ENCODE results near the gene WBP2NL.

WBP2NL gene

DNA sequence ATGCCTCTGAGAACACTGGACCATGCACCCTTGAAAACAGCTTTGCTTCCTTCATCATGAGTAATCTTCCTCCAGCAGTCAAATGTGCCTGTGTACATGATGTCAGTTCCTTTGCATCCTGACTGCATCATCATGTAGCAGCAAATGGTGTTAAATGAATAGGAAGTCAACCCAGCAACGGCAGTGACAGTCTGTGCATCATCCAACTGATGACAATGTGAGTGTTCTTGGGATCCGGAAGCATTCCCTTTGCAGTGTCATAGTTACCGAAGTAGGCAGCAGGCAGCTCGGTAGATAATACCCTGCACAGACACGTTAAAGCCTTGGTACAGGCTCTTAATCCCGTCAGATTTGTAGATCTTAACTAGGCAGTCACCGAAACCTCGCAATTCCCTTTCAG is 2.5 kb downstream of the WBP2NL start:
- H3K9me3 ChIP-seq (ENCODE audit: control insufficient read depth in 2 of 2, low read length in 2 of 2) = peaks cover 0 to 5% of the 10 kb centered on the region in 2 donors
- no peaks in the 10 kb centered on the region for H3K36me3 ChIP-seq (ENCODE audit: control insufficient read depth in 2 of 2, insufficient read depth in 2 of 2, low read length in 2 of 2)
- H3K9ac ChIP-seq (ENCODE audit: low read length in 2 of 2) = no peak overlapping the region
- H3K27me3 ChIP-seq (ENCODE audit: control insufficient read depth in 1 of 2, insufficient read depth in 2 of 2, low read length in 2 of 2) = peaks cover 3 to 4% of the 10 kb centered on the region in 2 donors
- no peaks in the 10 kb centered on the region for H3K4me1 ChIP-seq (ENCODE audit: control insufficient read depth, insufficient read depth, low read length)
- no peak overlapping the region for H3K27ac ChIP-seq (ENCODE audit: low read length)
- no peak overlapping the region for H3K4me3 ChIP-seq (ENCODE audit: low read length in 2 of 2)

DNA sequence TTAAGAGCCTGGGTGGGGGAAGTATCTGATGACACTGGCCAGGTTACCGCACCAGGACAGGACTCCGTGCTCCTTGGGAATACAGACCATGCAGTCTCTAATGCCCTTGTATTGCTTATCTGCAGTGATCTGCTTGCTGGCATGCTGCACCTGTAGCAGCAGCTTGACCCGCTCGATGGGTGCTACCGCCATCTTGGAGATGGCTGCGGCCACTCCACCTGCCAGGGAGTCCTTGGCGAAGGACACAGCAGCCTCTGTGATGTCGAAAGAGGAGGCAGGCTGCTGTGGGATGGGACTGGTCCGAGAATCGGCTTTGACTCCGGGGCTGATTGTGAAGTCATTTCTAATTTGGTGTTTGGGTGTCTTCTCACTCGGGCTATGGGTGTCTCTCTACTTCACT is 3.1 kb downstream of the WBP2NL start:
- Histone ChIP-seq H3K4me3 (ENCODE audit: low read length in 2 of 2) (no peak overlapping the region), H3K4me1 (ENCODE audit: control insufficient read depth, insufficient read depth, low read length) (no peaks in the 10 kb centered on the region), H3K27me3 (ENCODE audit: control insufficient read depth in 1 of 2, insufficient read depth in 2 of 2, low read length in 2 of 2) (peaks cover 3 to 4% of the 10 kb centered on the region in 2 donors), H3K9ac (ENCODE audit: low read length in 2 of 2) (no peak overlapping the region), H3K27ac (ENCODE audit: low read length) (no peak overlapping the region), H3K36me3 (ENCODE audit: control insufficient read depth in 2 of 2, insufficient read depth in 2 of 2, low read length in 2 of 2) (no peaks in the 10 kb centered on the region), H3K9me3 (ENCODE audit: control insufficient read depth in 2 of 2, low read length in 2 of 2) (peaks cover 0 to 5% of the 10 kb centered on the region in 2 donors)

DNA sequence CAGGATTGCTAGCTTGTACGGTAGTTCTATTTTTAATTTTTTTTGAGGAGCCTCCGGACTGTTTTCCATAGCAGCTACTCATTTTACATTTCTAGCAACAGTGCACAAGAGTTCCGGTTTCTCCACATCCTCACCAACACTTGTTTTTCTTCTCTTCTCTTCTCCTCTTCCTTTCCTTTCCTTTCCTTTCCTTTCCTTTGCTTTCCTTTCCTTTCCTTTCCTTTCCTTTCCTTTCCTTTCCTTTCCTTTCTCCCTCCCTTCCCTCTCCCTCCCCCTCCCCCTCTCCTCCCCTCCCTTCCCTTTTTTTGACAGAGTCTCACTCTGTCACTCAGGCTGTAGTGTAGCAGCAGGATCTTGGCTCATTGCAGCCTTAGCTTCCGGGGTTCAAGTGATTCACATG is 9.3 kb downstream of the WBP2NL start:
- Histone ChIP-seq H3K9me3 (ENCODE audit: control insufficient read depth in 2 of 2, low read length in 2 of 2) (no peaks in the 10 kb centered on the region), H3K27ac (ENCODE audit: low read length) (no peak overlapping the region), H3K9ac (ENCODE audit: low read length in 2 of 2) (no peak overlapping the region), H3K4me3 (ENCODE audit: low read length in 2 of 2) (no peak overlapping the region), H3K36me3 (ENCODE audit: control insufficient read depth in 2 of 2, insufficient read depth in 2 of 2, low read length in 2 of 2) (no peaks in the 10 kb centered on the region), H3K27me3 (ENCODE audit: control insufficient read depth in 1 of 2, insufficient read depth in 2 of 2, low read length in 2 of 2) (no peaks in the 10 kb centered on the region), H3K4me1 (ENCODE audit: control insufficient read depth, insufficient read depth, low read length) (no peaks in the 10 kb centered on the region)

DNA sequence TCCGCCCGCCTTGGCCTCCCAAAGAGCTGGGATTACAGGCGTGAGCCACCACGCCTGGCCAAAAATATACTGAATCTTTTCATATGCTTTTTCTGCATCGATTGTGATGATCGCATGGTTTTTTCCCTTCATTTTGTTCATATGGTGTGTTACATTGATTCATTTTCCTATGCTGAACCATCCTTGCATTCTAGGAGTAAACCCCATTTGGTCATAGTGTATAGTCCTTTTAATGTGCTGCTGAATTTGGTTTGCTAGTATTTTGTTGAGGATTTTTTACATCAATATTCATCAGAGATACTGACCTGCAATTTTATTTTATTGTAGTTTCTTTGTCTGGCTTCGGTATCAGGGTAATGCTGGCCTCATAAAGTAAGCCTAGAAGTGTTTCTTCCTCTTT is 12.2 kb downstream of the WBP2NL start:
- H3K9me3 ChIP-seq (ENCODE audit: control insufficient read depth in 2 of 2, low read length in 2 of 2) = no peaks in the 10 kb centered on the region
- H3K4me1 ChIP-seq (ENCODE audit: control insufficient read depth, insufficient read depth, low read length) = no peaks in the 10 kb centered on the region
- no peak overlapping the region for H3K27ac ChIP-seq (ENCODE audit: low read length)
- no peaks in the 10 kb centered on the region for H3K27me3 ChIP-seq (ENCODE audit: control insufficient read depth in 1 of 2, insufficient read depth in 2 of 2, low read length in 2 of 2)
- no peak overlapping the region for H3K4me3 ChIP-seq (ENCODE audit: low read length in 2 of 2)
- no peaks in the 10 kb centered on the region for H3K36me3 ChIP-seq (ENCODE audit: control insufficient read depth in 2 of 2, insufficient read depth in 2 of 2, low read length in 2 of 2)
- H3K9ac ChIP-seq (ENCODE audit: low read length in 2 of 2) = no peak overlapping the region

DNA sequence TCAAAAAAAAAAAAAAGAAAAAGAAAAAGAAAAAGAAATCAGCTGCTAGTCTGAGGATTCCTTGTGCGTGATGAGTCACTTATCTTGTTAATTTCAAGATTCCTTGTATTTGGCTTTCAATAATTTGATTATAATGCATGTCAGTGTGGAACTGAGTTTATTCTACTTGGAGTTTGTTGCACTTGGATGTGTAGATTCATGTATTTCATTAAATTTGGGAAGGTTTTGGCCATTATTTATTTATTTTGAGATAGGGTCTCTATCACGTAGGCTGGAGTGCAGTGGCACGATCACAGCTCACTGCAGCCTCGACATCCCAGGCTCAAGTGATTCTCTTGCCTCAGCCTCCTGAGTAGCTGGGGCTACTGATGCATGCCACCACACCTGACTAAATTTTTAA is 14.8 kb downstream of the WBP2NL start:
- H3K4me1 ChIP-seq (ENCODE audit: control insufficient read depth, insufficient read depth, low read length) = no peaks in the 10 kb centered on the region
- H3K4me3 ChIP-seq (ENCODE audit: low read length in 2 of 2) = no peak overlapping the region
- H3K9ac ChIP-seq (ENCODE audit: low read length in 2 of 2) = no peak overlapping the region
- no peak overlapping the region for H3K27ac ChIP-seq (ENCODE audit: low read length)
- no peaks in the 10 kb centered on the region for H3K36me3 ChIP-seq (ENCODE audit: control insufficient read depth in 2 of 2, insufficient read depth in 2 of 2, low read length in 2 of 2)
- H3K9me3 ChIP-seq (ENCODE audit: control insufficient read depth in 2 of 2, low read length in 2 of 2) = no peaks in the 10 kb centered on the region
- no peaks in the 10 kb centered on the region for H3K27me3 ChIP-seq (ENCODE audit: control insufficient read depth in 1 of 2, insufficient read depth in 2 of 2, low read length in 2 of 2)

DNA sequence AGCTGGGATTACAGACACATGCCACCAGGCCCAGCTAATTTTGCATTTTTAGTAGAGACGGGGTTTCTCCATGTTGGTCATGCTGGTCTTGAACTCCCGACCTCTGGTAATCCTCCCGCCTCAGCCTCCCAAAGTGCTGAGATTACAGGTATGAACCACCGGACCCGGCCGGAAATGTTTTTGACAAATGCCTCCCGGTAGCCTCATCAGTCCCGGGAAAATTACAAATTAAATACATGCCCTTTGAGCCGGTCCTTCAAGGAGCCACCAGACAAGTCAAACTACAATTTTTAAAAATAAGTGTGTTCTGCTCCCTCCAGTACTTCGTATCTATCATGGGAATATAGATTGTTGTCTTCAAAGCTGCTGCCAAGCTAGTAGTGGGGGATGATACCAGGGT is 17.5 kb downstream of the WBP2NL start:
- Histone ChIP-seq H3K9me3 (ENCODE audit: control insufficient read depth in 2 of 2, low read length in 2 of 2) (no peaks in the 10 kb centered on the region), H3K4me1 (ENCODE audit: control insufficient read depth, insufficient read depth, low read length) (no peaks in the 10 kb centered on the region), H3K4me3 (ENCODE audit: low read length in 2 of 2) (no peak overlapping the region), H3K27me3 (ENCODE audit: control insufficient read depth in 1 of 2, insufficient read depth in 2 of 2, low read length in 2 of 2) (no peaks in the 10 kb centered on the region), H3K27ac (ENCODE audit: low read length) (no peak overlapping the region), H3K36me3 (ENCODE audit: control insufficient read depth in 2 of 2, insufficient read depth in 2 of 2, low read length in 2 of 2) (no peaks in the 10 kb centered on the region), H3K9ac (ENCODE audit: low read length in 2 of 2) (no peak overlapping the region)

DNA sequence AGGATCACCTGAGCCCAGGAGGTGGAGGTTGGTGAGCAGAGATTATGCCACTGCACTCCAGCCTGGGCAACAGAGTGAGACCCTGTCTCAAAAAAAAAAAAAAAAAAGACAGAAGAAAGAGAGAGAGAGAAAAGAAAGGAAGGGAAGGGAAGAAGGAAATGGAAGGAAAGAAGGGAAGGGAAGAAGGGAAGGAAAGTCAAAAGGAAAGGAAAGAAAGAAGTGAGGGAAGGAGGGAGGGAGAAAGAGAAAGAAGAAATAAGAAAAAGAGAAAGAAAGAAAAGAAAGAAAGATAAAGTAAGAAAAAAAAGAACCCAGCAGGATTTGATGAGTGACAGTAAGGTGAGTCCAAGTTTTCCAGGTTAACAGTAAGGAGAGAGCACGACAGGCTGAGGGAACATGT is 19.6 kb downstream of the WBP2NL start:
- H3K4me3 ChIP-seq (ENCODE audit: low read length in 2 of 2) = no peak overlapping the region
- H3K9me3 ChIP-seq (ENCODE audit: control insufficient read depth in 2 of 2, low read length in 2 of 2) = no peaks in the 10 kb centered on the region
- no peaks in the 10 kb centered on the region for H3K4me1 ChIP-seq (ENCODE audit: control insufficient read depth, insufficient read depth, low read length)
- no peaks in the 10 kb centered on the region for H3K27me3 ChIP-seq (ENCODE audit: control insufficient read depth in 1 of 2, insufficient read depth in 2 of 2, low read length in 2 of 2)
- H3K9ac ChIP-seq (ENCODE audit: low read length in 2 of 2) = no peak overlapping the region
- H3K36me3 ChIP-seq (ENCODE audit: control insufficient read depth in 2 of 2, insufficient read depth in 2 of 2, low read length in 2 of 2) = no peaks in the 10 kb centered on the region
- H3K27ac ChIP-seq (ENCODE audit: low read length) = no peak overlapping the region

DNA sequence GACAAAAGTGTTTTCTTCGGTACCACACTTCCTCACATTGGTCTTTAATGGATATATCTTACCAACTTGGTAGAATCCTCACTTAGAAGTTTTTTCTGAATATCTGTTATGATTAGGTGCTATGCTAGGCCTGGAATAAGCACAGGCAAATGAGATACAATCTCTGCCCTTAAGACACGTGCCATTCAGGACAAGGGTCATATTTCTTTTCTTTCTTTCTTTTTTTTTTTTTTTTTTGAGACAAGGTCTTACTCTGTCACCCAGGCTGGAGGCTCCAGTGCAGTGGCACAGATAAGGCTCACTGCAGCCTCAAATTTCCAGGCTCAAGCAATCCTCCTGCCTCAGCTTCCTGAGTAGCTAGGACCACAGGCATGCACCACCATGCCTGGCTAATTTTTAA is 23.0 kb downstream of the WBP2NL start:
- Histone ChIP-seq H3K9ac (ENCODE audit: low read length in 2 of 2) (no peak overlapping the region), H3K4me3 (ENCODE audit: low read length in 2 of 2) (no peak overlapping the region), H3K9me3 (ENCODE audit: control insufficient read depth in 2 of 2, low read length in 2 of 2) (no peaks in the 10 kb centered on the region), H3K27ac (ENCODE audit: low read length) (no peak overlapping the region), H3K27me3 (ENCODE audit: control insufficient read depth in 1 of 2, insufficient read depth in 2 of 2, low read length in 2 of 2) (no peaks in the 10 kb centered on the region), H3K36me3 (ENCODE audit: control insufficient read depth in 2 of 2, insufficient read depth in 2 of 2, low read length in 2 of 2) (no peaks in the 10 kb centered on the region), H3K4me1 (ENCODE audit: control insufficient read depth, insufficient read depth, low read length) (no peaks in the 10 kb centered on the region)

DNA sequence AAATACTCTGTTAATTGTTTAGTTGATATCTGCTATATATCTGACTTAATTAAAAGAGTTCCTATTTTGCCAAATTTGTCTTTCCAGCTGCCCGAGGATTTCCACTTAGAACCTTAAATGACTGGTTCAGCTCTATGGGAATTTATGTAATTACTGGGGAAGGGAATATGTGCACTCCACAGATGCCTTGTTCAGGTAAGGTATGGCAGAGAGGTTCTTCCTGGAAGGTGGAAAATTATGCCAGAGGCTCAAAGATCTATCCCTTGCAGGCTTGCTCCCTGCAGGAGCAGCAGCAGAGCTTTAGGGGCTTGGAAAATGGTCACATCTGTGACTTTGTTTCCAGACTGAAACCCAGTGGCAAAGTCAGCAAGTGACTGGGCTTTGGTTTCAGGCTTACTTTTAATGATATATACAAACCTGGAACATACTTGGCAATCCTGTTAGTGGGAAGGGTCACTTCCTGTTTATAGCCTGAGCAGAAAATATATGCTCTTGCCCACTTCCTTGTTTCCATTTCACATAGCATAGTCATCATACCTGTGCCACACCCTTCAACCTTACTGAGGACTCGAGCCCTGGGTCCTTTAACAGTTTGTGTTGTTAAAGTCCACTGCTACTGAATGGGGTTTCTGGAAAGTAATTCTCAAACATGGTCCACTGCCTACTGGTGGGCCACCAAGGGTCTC is 23.7 kb downstream of the WBP2NL start:
- no peaks in the 10 kb centered on the region for H3K9me3 ChIP-seq (ENCODE audit: control insufficient read depth in 2 of 2, low read length in 2 of 2)

DNA sequence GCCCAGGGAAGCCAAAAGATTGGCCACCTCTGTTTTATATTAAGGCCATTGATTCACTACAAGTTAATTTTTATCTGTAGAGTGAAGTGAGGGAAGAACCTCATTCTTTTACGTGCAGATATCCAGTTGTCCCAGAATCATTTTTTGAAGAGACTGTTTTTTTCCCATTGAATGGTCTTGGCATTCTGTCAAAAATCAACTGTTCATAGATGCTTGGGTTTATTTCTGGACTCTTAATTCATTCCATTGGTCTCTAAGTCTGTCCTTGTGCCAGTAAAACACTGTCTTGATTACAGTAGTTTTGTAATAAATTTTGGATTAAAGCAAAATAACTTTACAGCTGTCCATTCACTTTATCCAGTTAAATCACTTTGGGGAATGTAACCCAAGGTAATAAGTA is 26.8 kb downstream of the WBP2NL start:
- Histone ChIP-seq H3K4me3 (ENCODE audit: low read length in 2 of 2) (no peak overlapping the region), H3K27ac (ENCODE audit: low read length) (no peak overlapping the region), H3K9me3 (ENCODE audit: control insufficient read depth in 2 of 2, low read length in 2 of 2) (no peaks in the 10 kb centered on the region), H3K9ac (ENCODE audit: low read length in 2 of 2) (no peak overlapping the region), H3K36me3 (ENCODE audit: control insufficient read depth in 2 of 2, insufficient read depth in 2 of 2, low read length in 2 of 2) (no peaks in the 10 kb centered on the region), H3K27me3 (ENCODE audit: control insufficient read depth in 1 of 2, insufficient read depth in 2 of 2, low read length in 2 of 2) (no peaks in the 10 kb centered on the region), H3K4me1 (ENCODE audit: control insufficient read depth, insufficient read depth, low read length) (no peaks in the 10 kb centered on the region)

More for the DNA sequence above, 23.7 kb downstream of the WBP2NL start:
- Histone ChIP-seq H3K36me3 (ENCODE audit: control insufficient read depth in 2 of 2, insufficient read depth in 2 of 2, low read length in 2 of 2) (no peaks in the 10 kb centered on the region), H3K27ac (ENCODE audit: low read length) (no peak overlapping the region), H3K4me1 (ENCODE audit: control insufficient read depth, insufficient read depth, low read length) (no peaks in the 10 kb centered on the region), H3K27me3 (ENCODE audit: control insufficient read depth in 1 of 2, insufficient read depth in 2 of 2, low read length in 2 of 2) (no peaks in the 10 kb centered on the region), H3K9ac (ENCODE audit: low read length in 2 of 2) (no peak overlapping the region), H3K4me3 (ENCODE audit: low read length in 2 of 2) (no peak overlapping the region)

DNA sequence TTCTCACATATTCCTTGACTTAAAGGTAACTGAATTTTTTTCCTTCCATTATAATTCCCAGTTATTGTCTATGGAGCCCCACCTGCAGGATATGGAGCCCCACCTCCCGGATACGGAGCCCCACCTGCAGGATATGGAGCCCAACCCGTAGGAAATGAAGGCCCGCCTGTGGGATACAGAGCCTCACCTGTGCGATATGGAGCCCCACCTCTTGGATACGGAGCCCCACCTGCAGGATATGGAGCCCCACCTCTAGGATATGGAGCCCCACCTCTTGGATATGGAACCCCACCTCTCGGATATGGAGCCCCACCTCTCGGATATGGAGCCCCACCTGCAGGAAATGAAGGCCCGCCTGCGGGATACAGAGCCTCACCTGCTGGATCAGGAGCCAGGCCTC is 28.1 kb downstream of the WBP2NL start:
- no peaks in the 10 kb centered on the region for H3K9me3 ChIP-seq (ENCODE audit: control insufficient read depth in 2 of 2, low read length in 2 of 2)
- H3K4me1 ChIP-seq (ENCODE audit: control insufficient read depth, insufficient read depth, low read length) = no peaks in the 10 kb centered on the region
- no peak overlapping the region for H3K9ac ChIP-seq (ENCODE audit: low read length in 2 of 2)
- no peaks in the 10 kb centered on the region for H3K27me3 ChIP-seq (ENCODE audit: control insufficient read depth in 1 of 2, insufficient read depth in 2 of 2, low read length in 2 of 2)
- no peak overlapping the region for H3K27ac ChIP-seq (ENCODE audit: low read length)
- no peaks in the 10 kb centered on the region for H3K36me3 ChIP-seq (ENCODE audit: control insufficient read depth in 2 of 2, insufficient read depth in 2 of 2, low read length in 2 of 2)
- H3K4me3 ChIP-seq (ENCODE audit: low read length in 2 of 2) = no peak overlapping the region

Data from stomach smooth muscle (tissue), 2 donors.